ENCODE data around the gene SLC28A1. TPM values are rescaled to one million over a fixed set of nuclear protein-coding genes. Genes with fewer than 3 reads are reported as not detected.
A peak's percentile ranks its signal among the peaks of the same experiment; 100 is the strongest.

SLC28A1 gene
- total RNA-seq, 1 donor from 2014 or later = not detected

DNA sequence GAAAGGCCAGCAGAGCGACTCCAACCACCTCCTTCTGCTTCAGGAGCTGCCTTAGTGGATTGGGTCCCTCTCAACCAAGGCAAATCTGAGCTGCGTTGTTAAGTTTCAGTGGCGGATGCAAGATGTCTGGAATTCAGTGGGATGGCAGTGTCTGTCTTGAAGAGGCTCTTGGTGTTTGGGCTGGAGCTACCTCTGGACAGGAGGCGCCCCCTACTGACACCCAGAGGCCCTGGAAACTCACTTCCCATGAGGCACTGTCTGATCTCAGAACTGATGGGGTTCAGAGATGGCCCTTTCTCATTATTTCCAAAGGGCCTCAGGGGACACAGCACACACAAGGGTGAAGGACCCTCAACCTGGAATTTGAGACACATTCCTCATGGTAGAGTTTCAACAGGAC is 6.0 kb upstream of the SLC28A1 start:
- TF ChIP-seq EZH2 (IDR thresholded peaks at IDR 0.05; ENCODE audit: insufficient read depth, low read length) (no peak), CTCF (IDR thresholded peaks at IDR 0.05; ENCODE audit: insufficient read depth, low read depth, low read length) (peak; percentile 29)
- H3K27me3 Mint-ChIP-seq (ENCODE audit: low read depth, unreplicated experiment) = peaks cover 15% of the 10 kb centered on the region
- no peaks in the 10 kb centered on the region for H3K9me3 Mint-ChIP-seq (ENCODE audit: unreplicated experiment)
- H3K27ac Mint-ChIP-seq (ENCODE audit: unreplicated experiment) = no peak overlapping the region
- no peak overlapping the region for H3K4me2 ChIP-seq (ENCODE audit: low read length)
- no peak overlapping the region for H3K4me3 Mint-ChIP-seq (ENCODE audit: unreplicated experiment)
- H3K4me1 Mint-ChIP-seq (ENCODE audit: low read depth, unreplicated experiment) = peaks cover 2% of the 10 kb centered on the region
- peaks cover 4% of the 10 kb centered on the region for H3K36me3 Mint-ChIP-seq (ENCODE audit: low read depth, unreplicated experiment)
- H3K9ac ChIP-seq (ENCODE audit: low read length) = no peak overlapping the region
- H3K36me3 ChIP-seq (ENCODE audit: insufficient read depth, low read length) = no peaks in the 10 kb centered on the region
- H3K4me1 ChIP-seq (ENCODE audit: insufficient read depth, low read length) = no peaks in the 10 kb centered on the region
- no peaks in the 10 kb centered on the region for H3K27me3 ChIP-seq (ENCODE audit: insufficient read depth, low read length)
- H4K20me1 ChIP-seq (ENCODE audit: insufficient read depth, low read length) = no peaks in the 10 kb centered on the region
- no peak overlapping the region for H3K27ac ChIP-seq (ENCODE audit: low read depth, low read length)
- FAIRE-seq (no peak), DNase-seq (ENCODE audit: low read depth) (peak; percentile 23)
- H3K4me3 ChIP-seq (ENCODE audit: insufficient read depth, low read depth, low read length) = no peak overlapping the region
- H3K79me2 ChIP-seq (ENCODE audit: insufficient read depth, low read length) = no peaks in the 10 kb centered on the region
- no peak overlapping the region for H2AFZ ChIP-seq (ENCODE audit: low read depth, low read length)
- H3K9me3 ChIP-seq (ENCODE audit: insufficient read depth, low read depth, low read length) = no peaks in the 10 kb centered on the region

GRCh38 chr15:84879088-84879780 is 5.2 kb upstream of the SLC28A1 start:
- TF ChIP-seq CTCF (IDR thresholded peaks at IDR 0.05; ENCODE audit: insufficient read depth, low read depth, low read length) = no peak
- TF ChIP-seq EZH2 (IDR thresholded peaks at IDR 0.05; ENCODE audit: insufficient read depth, low read length) = no peak
- Histone ChIP-seq H3K9ac (ENCODE audit: low read length) (no peak overlapping the region), H3K4me1 (ENCODE audit: insufficient read depth, low read length) (no peaks in the 10 kb centered on the region), H3K9me3 (ENCODE audit: insufficient read depth, low read depth, low read length) (no peaks in the 10 kb centered on the region), H3K27me3 (ENCODE audit: insufficient read depth, low read length) (no peaks in the 10 kb centered on the region), H3K4me2 (ENCODE audit: low read length) (no peak overlapping the region), H3K4me3 (ENCODE audit: insufficient read depth, low read depth, low read length) (no peak overlapping the region), H3K36me3 (ENCODE audit: insufficient read depth, low read length) (no peaks in the 10 kb centered on the region), H4K20me1 (ENCODE audit: insufficient read depth, low read length) (no peaks in the 10 kb centered on the region), H3K27ac (ENCODE audit: low read depth, low read length) (no peak overlapping the region), H3K79me2 (ENCODE audit: insufficient read depth, low read length) (no peaks in the 10 kb centered on the region), H2AFZ (ENCODE audit: low read depth, low read length) (no peak overlapping the region)
- Mint-ChIP-seq H3K27ac (ENCODE audit: unreplicated experiment) (no peak overlapping the region), H3K27me3 (ENCODE audit: low read depth, unreplicated experiment) (peaks cover 15% of the 10 kb centered on the region), H3K4me3 (ENCODE audit: unreplicated experiment) (no peak overlapping the region), H3K9me3 (ENCODE audit: unreplicated experiment) (no peaks in the 10 kb centered on the region), H3K36me3 (ENCODE audit: low read depth, unreplicated experiment) (peaks cover 4% of the 10 kb centered on the region), H3K4me1 (ENCODE audit: low read depth, unreplicated experiment) (peaks cover 4% of the 10 kb centered on the region)
- FAIRE-seq (no peak), DNase-seq (ENCODE audit: low read depth) (no peak)

DNA sequence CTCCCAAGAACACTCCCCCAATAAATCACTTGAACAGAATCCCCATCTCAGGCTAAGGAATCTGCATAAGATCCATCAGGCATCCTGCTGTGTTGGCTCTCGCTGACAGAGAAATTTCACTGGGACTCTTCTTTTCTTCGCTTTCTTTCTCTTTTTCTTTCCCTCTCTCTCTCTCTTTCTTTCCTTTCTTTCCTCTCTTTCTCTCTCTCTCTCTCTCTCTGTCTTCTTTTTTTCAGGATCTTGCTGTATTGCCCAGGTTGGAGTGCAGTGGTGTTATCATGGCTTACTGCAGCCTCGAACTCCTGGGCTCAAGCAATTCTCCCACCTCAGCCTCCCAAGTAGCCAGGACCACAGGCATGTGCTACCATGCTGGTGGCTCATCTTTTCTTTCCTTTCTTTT is 4.5 kb upstream of the SLC28A1 start:
- Mint-ChIP-seq H3K9me3 (ENCODE audit: unreplicated experiment) (no peaks in the 10 kb centered on the region), H3K27ac (ENCODE audit: unreplicated experiment) (no peak overlapping the region), H3K4me1 (ENCODE audit: low read depth, unreplicated experiment) (peaks cover 4% of the 10 kb centered on the region), H3K36me3 (ENCODE audit: low read depth, unreplicated experiment) (peaks cover 4% of the 10 kb centered on the region), H3K4me3 (ENCODE audit: unreplicated experiment) (no peak overlapping the region), H3K27me3 (ENCODE audit: low read depth, unreplicated experiment) (peaks cover 16% of the 10 kb centered on the region)
- no peak for TF ChIP-seq EZH2 (IDR thresholded peaks at IDR 0.05; ENCODE audit: insufficient read depth, low read length)
- TF ChIP-seq CTCF (IDR thresholded peaks at IDR 0.05; ENCODE audit: insufficient read depth, low read depth, low read length) = no peak
- H3K79me2 ChIP-seq (ENCODE audit: insufficient read depth, low read length) = no peaks in the 10 kb centered on the region
- no peak overlapping the region for H3K27ac ChIP-seq (ENCODE audit: low read depth, low read length)
- FAIRE-seq (no peak), DNase-seq (ENCODE audit: low read depth) (no peak)
- H4K20me1 ChIP-seq (ENCODE audit: insufficient read depth, low read length) = no peaks in the 10 kb centered on the region
- no peaks in the 10 kb centered on the region for H3K4me1 ChIP-seq (ENCODE audit: insufficient read depth, low read length)
- no peak overlapping the region for H3K4me2 ChIP-seq (ENCODE audit: low read length)
- H3K4me3 ChIP-seq (ENCODE audit: insufficient read depth, low read depth, low read length) = no peak overlapping the region
- no peaks in the 10 kb centered on the region for H3K27me3 ChIP-seq (ENCODE audit: insufficient read depth, low read length)
- no peaks in the 10 kb centered on the region for H3K9me3 ChIP-seq (ENCODE audit: insufficient read depth, low read depth, low read length)
- H2AFZ ChIP-seq (ENCODE audit: low read depth, low read length) = no peak overlapping the region
- H3K36me3 ChIP-seq (ENCODE audit: insufficient read depth, low read length) = no peaks in the 10 kb centered on the region
- H3K9ac ChIP-seq (ENCODE audit: low read length) = no peak overlapping the region
